ENCODE measurements around the gene GLT6D1.
"Not testable (repeated sequence)": the region's sequence is repeated elsewhere in the genome, so short reads cannot be mapped to it uniquely, and the experiment has no call there.

GLT6D1 gene, protein sequence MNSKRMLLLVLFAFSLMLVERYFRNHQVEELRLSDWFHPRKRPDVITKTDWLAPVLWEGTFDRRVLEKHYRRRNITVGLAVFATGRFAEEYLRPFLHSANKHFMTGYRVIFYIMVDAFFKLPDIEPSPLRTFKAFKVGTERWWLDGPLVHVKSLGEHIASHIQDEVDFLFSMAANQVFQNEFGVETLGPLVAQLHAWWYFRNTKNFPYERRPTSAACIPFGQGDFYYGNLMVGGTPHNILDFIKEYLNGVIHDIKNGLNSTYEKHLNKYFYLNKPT

DNA sequence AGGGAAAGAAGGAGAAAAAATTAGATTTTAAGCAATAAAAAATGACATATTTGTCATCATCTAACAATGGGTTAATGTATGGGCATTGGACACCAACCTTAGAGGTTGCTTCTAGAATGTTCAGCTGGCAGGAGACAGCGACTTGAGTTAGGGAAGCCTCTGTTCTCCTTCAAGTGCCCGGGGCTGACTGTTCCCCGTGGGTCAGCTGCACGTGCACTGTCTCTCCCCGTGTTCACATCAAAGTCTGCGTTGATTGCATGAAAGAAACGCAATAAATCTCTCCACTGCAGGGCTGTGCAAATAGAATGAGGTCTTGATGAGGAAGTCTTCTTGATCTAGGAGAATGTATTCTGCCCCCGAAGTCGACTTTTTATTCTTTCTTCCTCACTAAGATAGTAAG, at the start of gene GLT6D1:
Gene GLT6D1 (minus strand): TSS at position 345 of the 400 bp plus-strand sequence. CDS start 353 bp downstream, outside the sequence.
- no peak for DNase-seq (ENCODE audit: low spot score)

DNA sequence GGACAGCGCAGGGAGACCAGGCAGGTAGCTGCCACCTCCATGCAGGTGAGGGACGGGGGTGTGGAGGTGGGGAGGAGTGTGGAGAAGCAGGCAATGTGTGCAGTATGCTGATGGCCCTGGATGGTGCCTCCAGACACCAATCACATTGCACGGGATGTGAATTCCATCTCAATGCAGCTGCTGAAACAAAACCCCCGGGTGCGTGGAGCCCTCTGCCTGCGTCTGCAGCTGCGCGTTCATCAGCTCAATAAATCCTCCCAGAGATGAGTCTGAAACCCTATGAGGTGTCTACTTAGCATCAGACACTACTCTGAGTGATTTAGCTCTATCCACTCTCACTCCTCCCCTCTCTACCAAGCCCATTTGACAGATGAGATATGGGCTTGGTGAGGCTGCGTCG, 49.7 kb upstream of the GLT6D1 start:
- no peak for DNase-seq (ENCODE audit: low spot score)

DNA sequence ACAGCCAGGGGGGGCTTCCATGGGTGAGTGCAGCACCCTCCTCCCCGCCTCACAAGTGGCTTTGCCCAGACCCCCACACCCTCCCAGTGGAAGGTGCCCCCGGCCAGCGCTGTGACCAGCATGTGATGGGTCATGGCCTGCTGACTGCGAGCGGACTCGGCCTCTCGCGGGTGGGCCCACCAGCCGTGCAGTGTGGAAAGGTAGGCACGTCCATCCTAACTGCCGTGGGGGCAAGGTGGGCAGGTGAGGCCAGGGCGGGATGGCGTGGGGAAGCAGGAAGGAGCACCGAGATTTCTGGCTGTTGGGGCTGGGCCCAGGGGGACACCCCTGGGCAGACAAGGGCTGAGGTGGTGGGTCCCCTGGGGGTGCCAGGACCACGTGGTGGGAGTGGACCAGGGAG, 47.9 kb upstream of the GLT6D1 start:
- DNase-seq (ENCODE audit: low spot score) = no peak

DNA sequence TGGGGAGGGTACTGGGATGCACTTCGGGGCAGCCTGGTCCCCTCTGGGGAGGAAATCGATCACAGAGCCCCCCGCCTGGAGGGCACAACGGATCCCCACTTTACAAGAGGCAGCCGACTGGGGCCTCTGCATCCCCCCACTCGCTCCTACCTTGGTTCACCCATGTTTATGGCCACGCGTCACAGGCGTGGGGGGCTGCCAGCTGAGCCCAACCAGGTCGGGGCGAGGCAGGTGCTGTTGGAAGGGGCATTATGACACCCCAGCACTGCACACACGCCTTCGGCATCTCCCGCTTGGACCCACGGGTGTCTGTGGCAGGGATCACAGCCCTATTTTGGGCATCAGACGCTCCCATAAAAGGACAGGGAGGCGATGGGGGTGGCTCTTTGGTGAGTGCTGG, 45.4 kb upstream of the GLT6D1 start:
- no peak for DNase-seq (ENCODE audit: low spot score)

DNA sequence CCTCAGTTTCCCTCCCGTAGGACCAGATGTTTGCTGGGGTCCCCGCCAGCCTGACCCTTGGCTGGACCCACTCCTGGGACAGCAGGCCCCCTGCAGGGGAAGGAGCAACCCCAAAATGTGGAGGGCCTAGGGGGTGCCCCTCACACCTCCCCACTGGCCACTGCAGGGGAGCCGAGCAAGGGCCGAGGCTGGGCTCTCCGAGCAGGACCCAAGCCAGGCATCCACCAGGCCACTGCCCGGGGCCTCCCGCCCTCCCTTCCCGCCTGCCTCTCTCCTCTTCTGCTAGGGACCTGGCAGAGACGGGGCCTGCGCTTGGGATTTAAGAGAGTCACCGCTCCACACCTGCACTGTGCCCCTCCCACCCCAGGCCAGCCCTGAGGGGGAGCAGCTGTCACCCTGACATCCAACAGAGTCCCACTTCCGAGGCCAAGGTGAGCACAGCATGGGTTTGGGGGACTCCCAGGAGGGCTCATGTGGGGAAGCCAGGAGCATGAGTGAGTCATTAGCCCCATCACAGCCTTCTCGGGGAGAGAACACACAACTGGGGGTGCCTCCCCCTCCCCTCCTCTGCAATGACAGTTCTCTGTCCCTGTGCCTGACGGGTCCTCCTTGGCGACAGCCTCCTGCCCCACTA, 44.2 kb upstream of the GLT6D1 start:
- no peak for DNase-seq (ENCODE audit: low spot score)

DNA sequence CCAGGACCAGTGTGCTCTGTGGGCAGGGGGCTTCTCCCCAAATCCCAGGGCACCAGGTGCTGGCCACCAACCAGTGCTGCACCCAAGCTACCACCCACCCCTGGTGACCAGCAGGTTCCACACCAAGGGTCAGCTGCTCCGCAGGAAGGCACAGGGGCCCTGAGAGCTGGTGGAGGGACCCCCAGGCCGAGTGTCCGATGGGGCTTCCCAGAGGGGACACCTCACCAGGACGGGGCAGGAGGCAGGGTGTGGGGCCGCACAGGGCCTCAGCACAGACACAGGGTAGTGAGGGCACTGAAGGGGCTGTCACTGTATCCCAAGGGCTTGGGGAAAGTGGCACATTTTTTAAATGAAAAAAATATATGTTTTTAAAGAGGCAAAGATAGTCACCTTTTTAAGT, 41.8 kb upstream of the GLT6D1 start:
- no peak for DNase-seq (ENCODE audit: low spot score)

DNA sequence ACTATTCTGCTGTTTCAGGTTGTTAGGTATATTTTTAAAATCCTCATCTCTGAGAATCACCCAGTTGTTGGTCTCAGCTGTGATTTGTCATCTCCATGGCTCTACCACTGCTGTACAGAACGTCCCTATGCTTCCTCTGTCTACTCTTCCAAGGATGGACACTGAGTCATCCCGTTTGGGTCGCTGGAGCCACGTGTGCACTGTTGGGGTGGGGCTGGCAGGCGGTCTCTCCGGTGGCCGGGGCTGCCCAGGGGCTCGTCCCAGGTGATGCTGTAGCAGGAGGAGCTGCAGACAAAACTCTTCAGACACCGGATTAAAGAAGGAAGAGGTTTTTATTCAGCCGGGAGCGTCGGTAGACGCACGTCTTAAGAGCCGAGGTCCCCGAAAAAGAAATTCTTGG, 40.7 kb upstream of the GLT6D1 start:
- no peak for DNase-seq (ENCODE audit: low spot score)

DNA sequence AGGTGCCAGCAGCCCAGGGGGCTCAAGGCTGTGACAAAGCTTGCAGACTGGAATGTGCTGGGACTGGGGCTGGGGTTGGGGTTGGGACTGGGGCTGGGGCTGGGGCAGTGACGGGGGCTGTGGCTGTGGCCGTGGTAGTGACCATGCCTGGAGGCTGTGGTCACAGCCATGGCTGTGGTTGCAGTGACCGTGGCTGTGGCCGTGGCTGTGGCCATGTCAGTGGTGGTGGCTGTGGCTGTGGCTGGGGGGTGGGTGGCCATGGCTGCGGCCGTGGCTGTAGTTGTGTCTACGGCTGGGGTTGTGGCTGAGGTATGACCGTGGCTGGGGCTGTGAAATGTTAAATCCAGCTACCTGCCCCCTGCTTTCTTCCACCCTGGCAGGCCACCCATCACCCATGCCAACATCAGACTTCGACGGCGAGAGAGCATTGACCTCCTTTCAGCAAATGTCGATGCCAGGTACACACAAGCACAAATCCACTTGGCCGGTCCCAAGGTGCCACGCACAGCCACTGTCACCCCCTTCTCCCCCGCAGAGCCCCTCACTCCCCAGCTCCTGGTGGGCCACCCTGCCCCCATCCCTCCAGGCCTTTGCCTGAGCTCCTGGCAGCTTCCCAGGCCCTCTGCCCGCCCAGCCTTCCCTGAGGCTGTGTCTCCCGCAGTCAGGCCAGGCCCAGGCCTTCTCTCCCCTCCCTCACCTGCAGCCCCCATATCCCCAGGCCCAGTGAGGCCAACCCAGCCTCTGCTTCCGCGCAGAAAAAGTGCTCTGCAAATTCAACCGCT, 39.1 kb upstream of the GLT6D1 start:
- no peak for DNase-seq (ENCODE audit: low spot score)

DNA sequence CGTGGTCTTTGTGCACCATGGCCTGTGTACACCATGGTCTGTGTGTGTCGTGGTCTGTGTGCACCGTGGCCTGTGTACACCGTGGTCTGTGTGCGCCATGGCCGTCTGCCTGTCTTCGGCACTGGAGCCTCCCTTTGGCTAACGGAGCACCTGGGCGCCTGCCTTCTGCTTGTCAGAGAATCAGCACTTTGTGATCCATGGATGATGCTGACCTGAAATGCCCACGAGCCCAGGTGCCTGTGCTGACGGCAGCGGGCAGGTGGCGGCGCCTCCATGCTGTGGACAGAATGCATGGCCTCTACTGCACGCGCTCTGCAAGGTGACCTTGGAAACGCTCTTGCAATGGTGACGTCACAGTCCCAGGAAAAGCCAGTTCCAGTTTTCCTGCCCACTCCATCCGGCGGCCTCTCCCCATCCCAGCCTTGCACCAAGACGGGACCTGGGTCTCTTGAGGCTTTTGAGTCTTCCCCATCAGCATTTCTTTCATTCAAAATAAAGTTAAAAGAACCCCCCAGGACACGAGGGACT, 38.4 kb upstream of the GLT6D1 start:
- no peak for DNase-seq (ENCODE audit: low spot score)

DNA sequence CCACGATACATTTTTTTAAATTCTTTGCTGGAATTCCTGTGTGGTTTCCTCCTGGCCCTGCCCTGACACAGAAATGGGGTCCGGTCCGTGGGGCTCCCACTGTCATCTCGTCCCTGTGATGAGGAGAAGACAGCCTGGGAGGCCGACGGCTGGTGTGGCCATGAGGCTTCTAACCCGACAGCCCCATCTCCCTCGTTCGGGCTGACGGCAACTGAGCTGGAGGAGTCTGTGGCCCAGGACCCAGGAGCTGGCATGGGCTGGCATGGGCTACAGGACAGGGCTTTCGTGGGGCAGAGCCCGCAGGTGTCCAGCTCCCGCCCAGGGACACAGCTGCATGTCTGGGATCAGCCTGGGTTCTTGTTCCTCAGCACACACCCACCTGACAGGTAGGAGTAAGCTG, 37.6 kb upstream of the GLT6D1 start:
- DNase-seq (ENCODE audit: low spot score) = no peak

DNA sequence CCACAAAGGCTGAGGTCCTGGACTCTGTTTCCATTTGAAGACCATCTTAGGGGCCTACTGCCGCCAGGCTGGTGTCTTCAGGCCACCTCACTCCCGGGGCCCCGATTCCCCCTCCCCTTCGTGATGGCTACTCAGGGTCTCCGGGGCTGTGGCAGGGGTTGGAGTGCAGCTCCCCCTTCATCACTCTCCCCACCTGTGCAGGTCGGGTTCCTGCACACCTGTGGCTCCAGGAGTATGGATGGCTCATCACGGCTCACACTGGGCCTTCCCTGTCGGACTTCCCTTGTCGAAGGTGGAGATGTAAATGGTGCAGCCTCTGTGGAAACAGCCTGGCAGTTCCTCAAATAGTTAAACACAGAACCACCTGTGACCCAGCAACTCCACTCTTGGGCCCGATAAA, 35.6 kb upstream of the GLT6D1 start:
- no peak for DNase-seq (ENCODE audit: low spot score)

DNA sequence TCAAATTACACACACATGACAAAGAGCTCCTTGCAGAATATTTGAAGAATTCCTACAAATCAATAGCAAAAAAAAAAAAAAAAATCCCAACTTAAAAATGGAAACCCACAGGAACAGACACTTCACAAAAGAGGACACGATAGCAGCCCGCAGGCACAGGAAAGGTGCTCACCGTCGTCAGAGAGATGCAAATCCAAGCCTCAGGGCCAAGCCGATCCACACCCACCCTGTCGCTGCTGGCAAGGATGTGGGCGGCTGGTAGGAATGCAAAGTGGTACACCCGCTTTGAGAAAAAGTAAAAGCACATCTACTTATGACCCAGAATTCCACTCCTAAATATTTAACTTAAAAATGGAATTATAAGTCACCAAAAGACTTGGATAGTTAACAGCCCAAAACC, 34.6 kb upstream of the GLT6D1 start:
- DNase-seq (ENCODE audit: low spot score) = no peak

DNA sequence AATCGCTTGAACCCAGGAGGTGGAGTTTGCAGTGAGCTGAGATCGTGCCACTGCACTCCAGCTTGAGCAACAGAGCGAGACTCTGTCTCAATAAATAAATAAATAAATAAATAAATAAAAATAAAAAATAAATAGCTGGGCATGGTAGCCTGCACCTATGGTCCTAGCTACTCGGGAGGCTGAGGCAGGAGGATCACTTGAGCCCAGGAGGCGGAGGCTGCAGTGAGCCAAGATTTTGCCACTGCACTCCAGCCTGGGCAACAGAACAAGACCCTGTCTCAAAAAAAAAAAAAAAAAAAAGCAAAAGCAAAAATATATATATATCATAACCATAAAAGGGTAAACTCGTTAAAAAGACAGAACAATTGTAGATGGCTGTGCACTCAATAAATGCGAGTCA, 33.4 kb upstream of the GLT6D1 start:
- not testable (repeated sequence) for DNase-seq (ENCODE audit: low spot score)

DNA sequence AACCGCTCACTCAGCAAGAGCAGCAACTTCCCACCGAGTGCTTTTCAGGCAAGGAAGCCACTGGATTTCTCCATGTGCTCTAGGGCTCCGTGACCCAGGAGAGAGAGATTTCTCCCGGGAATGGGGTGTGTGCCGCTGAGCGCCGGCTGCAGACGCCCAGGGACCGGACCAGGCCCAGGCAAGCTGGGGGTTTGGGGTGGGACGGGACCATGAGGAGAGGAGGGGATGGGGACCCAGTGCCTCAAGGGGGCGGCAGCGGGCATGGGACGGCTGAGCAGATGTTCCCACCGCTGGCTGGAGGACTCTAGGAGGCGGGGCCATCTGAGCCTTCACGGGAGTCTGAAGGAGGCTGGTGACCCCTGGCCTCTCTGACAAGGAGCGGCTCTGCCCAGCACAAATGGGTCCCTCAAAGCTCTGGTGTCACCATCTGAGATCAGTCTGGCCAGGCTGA, 32.3 kb upstream of the GLT6D1 start:
- no peak for DNase-seq (ENCODE audit: low spot score)

DNA sequence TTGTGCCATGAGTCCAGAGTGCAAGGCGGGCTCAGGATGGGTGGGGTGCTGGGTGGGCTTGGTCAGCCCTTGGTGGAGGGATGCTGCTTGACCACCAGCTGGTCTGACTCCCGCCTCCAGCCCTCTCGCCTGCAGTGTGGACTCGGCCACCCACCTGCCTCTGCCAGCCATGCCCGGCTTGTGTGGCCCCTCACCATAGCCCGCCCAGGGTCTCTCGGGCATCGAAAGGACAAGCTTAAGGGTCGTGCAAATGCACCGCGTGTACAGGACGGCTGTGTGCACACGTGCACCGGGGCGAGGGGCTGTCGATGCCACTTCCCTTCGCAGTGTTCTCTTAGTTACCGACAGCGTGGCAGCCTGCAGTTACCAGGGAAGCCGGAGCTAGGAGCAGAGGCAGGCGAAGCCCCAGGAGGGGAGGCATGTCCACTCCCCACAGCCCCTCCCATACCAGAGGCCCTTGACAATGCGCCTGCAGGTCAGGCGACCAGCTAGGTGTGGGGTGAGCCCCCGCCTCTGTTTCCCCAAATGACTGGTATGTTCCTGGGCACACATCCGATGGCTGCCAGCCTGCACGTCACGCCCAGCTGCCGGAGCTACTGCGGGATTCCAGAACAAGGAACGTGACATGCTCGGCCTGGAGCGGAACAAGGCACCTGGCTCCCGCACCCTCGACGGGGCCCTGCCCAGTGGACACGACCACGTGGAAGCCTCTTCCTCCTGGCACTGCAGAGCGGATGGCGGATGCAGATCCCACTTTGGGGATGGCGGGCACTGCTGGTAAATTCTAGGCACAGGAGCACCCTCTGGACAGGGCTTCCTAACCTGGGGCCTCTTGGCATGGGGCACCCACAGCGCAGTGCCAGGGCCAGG, 31.6 kb upstream of the GLT6D1 start:
- DNase-seq (ENCODE audit: low spot score) = no peak

DNA sequence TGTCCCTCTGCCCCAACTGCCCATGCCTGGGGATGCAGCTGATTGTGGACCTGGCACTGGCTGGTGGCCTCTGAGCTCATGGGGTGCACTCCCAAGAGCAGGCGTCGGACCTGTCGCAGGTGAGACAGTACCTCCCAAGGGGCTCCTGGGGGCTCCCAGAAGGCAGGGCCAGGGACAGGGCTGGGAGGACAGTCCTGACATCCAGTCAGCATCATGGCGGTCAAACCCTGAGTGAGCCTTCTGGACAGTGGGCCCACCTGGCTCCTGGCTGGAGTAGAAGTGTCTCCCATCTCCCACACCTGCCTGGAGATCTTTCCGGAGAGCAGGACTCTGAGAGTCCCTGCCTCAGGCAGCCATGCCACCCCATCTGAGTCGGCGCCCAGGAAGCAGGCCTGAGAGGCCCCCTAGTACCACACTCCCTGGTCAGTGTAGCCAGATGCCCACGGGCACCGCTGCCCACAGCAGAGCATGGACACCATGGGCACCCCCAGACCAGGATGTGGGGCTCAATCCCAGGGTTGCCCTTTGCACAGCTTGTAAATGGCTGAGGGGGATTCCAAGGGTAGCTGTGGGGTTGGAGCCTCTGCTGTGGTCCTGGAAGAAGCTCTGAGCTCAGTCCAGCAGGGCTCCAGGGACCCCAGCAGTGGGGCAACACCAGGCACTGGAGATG, 30.4 kb upstream of the GLT6D1 start:
- no peak for DNase-seq (ENCODE audit: low spot score)

DNA sequence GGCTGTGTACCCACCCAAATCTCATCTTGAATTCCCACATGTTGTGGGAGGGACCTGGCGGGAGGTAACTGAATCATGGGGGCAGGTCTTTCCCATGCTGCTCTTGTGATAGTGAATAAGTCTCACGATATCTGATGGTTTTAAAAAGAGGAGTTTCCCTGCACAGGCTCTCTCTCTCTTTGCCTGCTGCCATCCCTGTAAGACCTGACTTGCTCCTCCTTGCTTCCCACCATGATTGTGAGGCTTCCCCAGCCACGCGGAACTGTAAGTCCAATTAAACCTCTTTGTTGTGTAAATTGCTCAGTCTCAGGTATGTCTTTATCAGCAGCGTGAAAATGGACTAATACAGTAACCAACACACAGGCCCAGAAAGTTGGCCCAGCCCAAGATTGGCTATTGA, 29.7 kb upstream of the GLT6D1 start:
- DNase-seq (ENCODE audit: low spot score) = not testable (repeated sequence)

DNA sequence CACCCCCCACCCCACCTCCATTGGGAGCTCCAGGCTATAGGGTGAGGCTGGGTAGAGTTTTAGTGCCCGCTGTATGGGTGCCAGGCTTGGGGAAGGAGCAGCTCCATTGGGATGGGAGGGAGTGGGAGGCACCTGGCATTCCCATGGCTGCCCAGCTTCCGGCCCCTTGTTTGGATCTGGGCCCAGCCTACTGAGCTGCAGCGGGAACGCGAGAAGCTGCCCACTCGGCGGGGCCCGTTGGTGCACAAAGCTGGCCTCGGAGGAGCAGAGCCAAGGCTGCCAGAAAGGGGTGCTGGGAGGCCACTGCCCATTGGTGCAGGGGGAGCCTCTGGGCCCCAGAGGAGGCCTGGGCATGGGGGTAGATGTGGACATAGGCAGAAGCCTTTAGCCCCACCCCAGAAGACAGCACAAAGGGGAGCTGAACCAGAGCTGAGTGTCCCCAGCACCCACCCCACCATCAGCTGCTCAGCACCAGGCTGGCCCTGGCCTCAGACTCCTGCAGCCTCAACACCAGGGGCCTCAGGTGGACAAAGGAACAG, 28.2 kb upstream of the GLT6D1 start:
- DNase-seq (ENCODE audit: low spot score) = no peak

DNA sequence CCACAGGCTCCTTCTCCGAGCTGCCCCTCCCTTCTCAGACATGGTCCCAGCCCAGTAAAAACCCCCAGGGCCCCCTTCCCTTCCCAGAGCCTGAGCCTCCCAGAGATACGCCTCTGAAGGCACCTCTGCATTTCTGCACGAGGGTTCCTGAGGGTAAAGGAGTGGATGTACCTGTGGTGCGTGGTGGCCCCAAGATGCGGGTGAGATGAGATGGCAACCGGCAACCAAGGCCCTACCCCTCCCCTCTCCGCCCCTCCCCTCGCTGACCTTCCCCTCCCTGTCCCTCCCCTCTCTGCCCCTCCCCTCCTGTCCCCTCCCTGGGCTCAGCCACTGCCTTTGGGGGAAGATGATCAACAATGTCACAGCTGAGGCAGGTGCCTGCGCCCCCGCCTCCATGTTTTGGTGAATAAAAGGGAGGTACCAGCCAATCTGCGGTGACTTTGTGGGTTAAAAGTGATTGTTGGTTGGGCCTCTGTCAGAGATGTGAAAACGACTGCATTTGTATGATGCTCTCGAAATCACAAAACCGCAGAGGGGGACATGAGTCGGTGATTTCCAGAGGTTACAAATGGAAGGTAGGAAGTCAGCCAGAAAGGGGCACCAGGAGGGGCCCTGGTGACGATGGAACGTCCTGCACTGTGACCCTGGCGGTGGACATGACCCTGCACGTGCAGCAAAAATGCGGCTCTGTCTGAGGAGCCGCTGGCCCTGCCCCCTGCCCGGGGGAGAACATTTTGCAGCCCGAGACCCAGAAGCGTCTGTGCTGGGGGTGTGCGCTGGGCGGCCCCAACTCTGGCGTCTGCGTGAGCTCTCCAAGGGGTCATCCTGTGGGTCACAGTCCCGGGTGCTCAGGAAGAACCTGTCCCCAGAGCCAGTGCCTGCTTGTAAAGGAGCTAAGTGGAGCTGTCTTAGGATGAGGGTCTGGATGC, 27.5 kb upstream of the GLT6D1 start:
- DNase-seq (ENCODE audit: low spot score) = no peak

DNA sequence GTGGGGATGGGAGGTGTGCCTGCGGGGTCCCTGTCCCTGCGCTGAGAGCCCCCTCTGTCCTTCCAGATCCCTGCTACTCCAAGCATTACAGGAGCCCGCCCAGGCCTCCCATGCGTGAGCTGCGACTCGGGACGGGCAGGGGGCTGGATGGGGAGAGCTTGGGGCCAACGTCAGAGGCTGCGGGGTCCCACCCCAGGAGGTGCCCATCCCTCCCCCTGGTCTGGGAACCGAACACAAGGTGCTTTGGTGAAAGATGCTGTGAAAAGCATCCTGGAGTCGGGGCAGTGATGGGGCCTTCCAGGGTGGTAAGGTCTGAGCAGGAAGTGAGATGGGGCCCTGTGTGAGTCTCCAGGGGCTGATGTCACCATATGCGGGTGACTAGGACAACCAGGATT, 26.5 kb upstream of the GLT6D1 start:
- no peak for DNase-seq (ENCODE audit: low spot score)

Measured in germinal center (tissue), 1 donor.